H1 (cell line): Measurements from ENCODE around the gene LRRC3B. TPM values are rescaled to one million over a fixed set of nuclear protein-coding genes. Genes with fewer than 3 reads are reported as not detected.

Experiments
- CTCF ChIA-PET: fragments of 300-600 bp; sonication (Branson Sonifier 250); formaldehyde crosslinking; loops from one replicate; lab custom pipeline; 2021; ENCODE audit not compliant: partially characterized antibody; lab: Charles Lee
- POLR2A ChIA-PET: fragments of 300-600 bp; sonication (Branson Sonifier 250); formaldehyde crosslinking; loops from one replicate; lab custom pipeline; 2021; ENCODE audit warnings: inconsistent platforms; ENCODE audit not compliant: partially characterized antibody; lab: Charles Lee
- DNase-seq, 2 experiments: peaks; one replicate each; pipeline versions ENCODE4 v3.0.0 to v3.0.0-alpha.2; 2010 to 2022; ENCODE audit warnings: low spot score in 2 of 2, low read depth in 1 of 2, mixed read lengths in 1 of 2
- FAIRE-seq: peaks from 2 replicates; lab custom pipeline; 2011; peaks lifted over from hg19 to GRCh38; lab: Jason Lieb, UNC
- H2AFZ ChIP-seq: 2 replicates; pipeline ENCODE4 v1.8.1; 2012; ENCODE audit warnings: low read length, inconsistent platforms
- H2AK5ac ChIP-seq: 2 replicates; pipeline ENCODE4 v1.6.1; 2013; ENCODE audit warnings: low read depth, low read length
- H2BK120ac ChIP-seq: replicated peaks from 2 replicates; pipeline ENCODE3; 2013; ENCODE audit warnings: low read depth, low read length, inconsistent platforms
- H2BK12ac ChIP-seq: 2 replicates; pipeline ENCODE4 v1.6.1; 2013; ENCODE audit warnings: low read depth, low read length
- H2BK15ac ChIP-seq: 2 replicates; pipeline ENCODE4 v1.6.1; 2013; ENCODE audit warnings: low read length
- H2BK20ac ChIP-seq: 2 replicates; pipeline ENCODE4 v1.6.1; 2013; ENCODE audit warnings: low read length
- H2BK5ac ChIP-seq: 2 replicates; pipeline ENCODE4 v1.6.1; 2013; ENCODE audit warnings: low read depth, low read length
- H3K14ac ChIP-seq: 2 replicates; pipeline ENCODE4 v1.6.1; 2013; ENCODE audit warnings: inconsistent platforms; ENCODE audit not compliant: insufficient read length
- H3K18ac ChIP-seq: 2 replicates; pipeline ENCODE4 v1.6.1; 2013; ENCODE audit warnings: low read length; ENCODE audit errors: extremely low read depth
- H3K23ac ChIP-seq: 2 replicates; pipeline ENCODE4 v1.6.1; 2013; ENCODE audit warnings: inconsistent platforms; ENCODE audit not compliant: insufficient read length
- H3K23me2 ChIP-seq: 2 replicates; pipeline ENCODE4 v1.6.1; 2013; ENCODE audit warnings: low read depth, low read length
- H3K27ac ChIP-seq: 2 replicates; pipeline ENCODE4 v1.6.1; 2011; ENCODE audit warnings: low read depth, low read length, inconsistent platforms
- H3K27me3 ChIP-seq, 4 experiments: replicated peaks in 1 of 4; 1 replicate in 1 of 4; 2 replicates in 3 of 4; pipeline versions ENCODE4 v1.6.1 to v1.8.1; 2011 to 2013; ENCODE audit warnings: low read length in 3 of 4, mild to moderate bottlenecking in 3 of 4, inconsistent platforms in 2 of 4, mixed read lengths in 2 of 4, moderate library complexity in 1 of 4; ENCODE audit not compliant: control insufficient read depth in 3 of 4, insufficient read depth in 3 of 4; ENCODE audit errors: extremely low read depth in 1 of 4
- H3K36me3 ChIP-seq, 4 experiments: 2 replicates each; pipeline versions ENCODE4 v1.6.1 to v1.8.1; 2011 to 2013; ENCODE audit warnings: mild to moderate bottlenecking in 4 of 4, low read length in 3 of 4, moderate library complexity in 2 of 4, control low read depth in 1 of 4, inconsistent platforms in 1 of 4; ENCODE audit not compliant: insufficient read depth in 4 of 4, control insufficient read depth in 2 of 4
- H3K4ac ChIP-seq: replicated peaks from 2 replicates; pipeline ENCODE3; 2013; ENCODE audit warnings: low read length, low read depth, mixed read lengths, inconsistent platforms; ENCODE audit not compliant: insufficient read length
- H3K4me1 ChIP-seq, 4 experiments: replicated peaks in 1 of 4; 1 replicate in 1 of 4; 2 replicates in 3 of 4; pipeline versions ENCODE4 v1.6.1 to v1.8.1; 2011 to 2013; ENCODE audit warnings: low read length in 3 of 4, inconsistent platforms in 2 of 4, mixed read lengths in 1 of 4; ENCODE audit not compliant: insufficient read depth in 4 of 4, control insufficient read depth in 3 of 4
- H3K4me2 ChIP-seq, 2 experiments: 2 replicates each; pipeline versions ENCODE4 v1.6.1 to v1.8.1; 2011 to 2013; ENCODE audit warnings: low read depth in 2 of 2, low read length in 2 of 2, control low read depth in 1 of 2, inconsistent platforms in 1 of 2, mild to moderate bottlenecking in 1 of 2; ENCODE audit not compliant: insufficient read depth in 1 of 2
- H3K4me3 ChIP-seq, 4 experiments: fragments of 200-600, 300-600 bp in 1 of 4; sonication (generic), shearing (Covaris generic), sonication (Bioruptor Twin) in 1 of 4; 2 replicates each; pipeline versions ENCODE4 v1.5.1 to v1.8.1; 2011 to 2016; ENCODE audit warnings: low read length in 4 of 4, low read depth in 3 of 4, control low read depth in 2 of 4, inconsistent platforms in 2 of 4, mild to moderate bottlenecking in 2 of 4, mixed read lengths in 1 of 4, moderate library complexity in 1 of 4; ENCODE audit not compliant: insufficient read depth in 2 of 4; ENCODE audit errors: extremely low read depth in 1 of 4
- H3K56ac ChIP-seq: replicated peaks from 2 replicates; pipeline ENCODE3; 2013; ENCODE audit warnings: low read depth, mild to moderate bottlenecking, mixed read lengths, low read length, inconsistent platforms; ENCODE audit not compliant: insufficient read length
- H3K79me1 ChIP-seq: 2 replicates; pipeline ENCODE4 v1.6.1; 2013; ENCODE audit warnings: low read depth, low read length, control low read depth
- H3K79me2 ChIP-seq, 2 experiments: 2 replicates each; pipeline versions ENCODE4 v1.6.1 to v1.8.1; 2012 to 2013; ENCODE audit warnings: low read length in 2 of 2, mild to moderate bottlenecking in 2 of 2, inconsistent platforms in 1 of 2; ENCODE audit not compliant: insufficient read depth in 2 of 2, control insufficient read depth in 1 of 2
- H3K9ac ChIP-seq, 4 experiments: replicated peaks in 1 of 4; 1 replicate in 1 of 4; 2 replicates in 3 of 4; pipeline versions ENCODE4 v1.6.1 to v1.8.1; 2011 to 2013; ENCODE audit warnings: low read depth in 3 of 4, low read length in 3 of 4, control low read depth in 2 of 4, mild to moderate bottlenecking in 2 of 4, moderate library complexity in 2 of 4, inconsistent platforms in 1 of 4; ENCODE audit errors: extremely low read depth in 1 of 4
- H3K9me3 ChIP-seq, 2 experiments: 2 replicates each; pipeline versions ENCODE4 v1.6.1 to v1.8.1; 2012 to 2013; ENCODE audit warnings: mild to moderate bottlenecking in 2 of 2, moderate library complexity in 2 of 2, control low read depth in 1 of 2, inconsistent platforms in 1 of 2, low read depth in 1 of 2, low read length in 1 of 2, mixed read lengths in 1 of 2; ENCODE audit not compliant: insufficient read depth in 2 of 2
- H4K20me1 ChIP-seq, 2 experiments: replicated peaks in 1 of 2; 2 replicates each; pipeline versions ENCODE3 to v1.8.1; 2011 to 2013; ENCODE audit warnings: inconsistent platforms in 2 of 2, low read length in 2 of 2, mild to moderate bottlenecking in 1 of 2; ENCODE audit not compliant: insufficient read depth in 2 of 2, control insufficient read depth in 1 of 2
- H4K5ac ChIP-seq: 2 replicates; pipeline ENCODE4 v1.6.1; 2013; ENCODE audit warnings: low read length, low read depth, mixed read lengths, inconsistent platforms; ENCODE audit not compliant: insufficient read length
- H4K8ac ChIP-seq: 2 replicates; pipeline ENCODE4 v1.8.0; 2013; ENCODE audit warnings: mild to moderate bottlenecking, moderate library complexity, low read length, inconsistent platforms; ENCODE audit not compliant: insufficient read depth; ENCODE audit errors: extremely low read depth
- H4K91ac ChIP-seq: replicated peaks from 2 replicates; pipeline ENCODE3; 2013; ENCODE audit warnings: low read length, mixed read lengths, inconsistent platforms; ENCODE audit not compliant: insufficient read length
- ASH2L ChIP-seq: fragments of 200-600, 300-600 bp; sonication (generic); IDR thresholded peaks from one replicate; pipeline ENCODE4 v1.7.1; 2017; ENCODE audit warnings: low read length
- BACH1 ChIP-seq: IDR thresholded peaks from 2 replicates; pipeline ENCODE4 v1.6.1; 2012; ENCODE audit warnings: low read length, improper control_type of control experiment
- BCL11A ChIP-seq, 2 experiments: IDR thresholded peaks; one replicate each; pipeline ENCODE4 v1.6.1; 2011; ENCODE audit warnings: low read depth in 2 of 2, low read length in 2 of 2, mild to moderate bottlenecking in 2 of 2
- CTBP2 ChIP-seq: IDR thresholded peaks from 2 replicates; pipeline ENCODE4 v1.7.0; 2011; ENCODE audit warnings: borderline replicate concordance, mild to moderate bottlenecking, moderate library complexity, mixed read lengths, low read length; ENCODE audit not compliant: insufficient read depth, insufficient read length
- EGR1 ChIP-seq: IDR thresholded peaks from 2 replicates; pipeline ENCODE4 v1.6.1; 2011; ENCODE audit warnings: low read depth, low read length, borderline replicate concordance
- HDAC2 ChIP-seq, 2 experiments: fragments of 300-600 bp in 1 of 2; sonication (generic) in 1 of 2; IDR thresholded peaks; 2 replicates each; pipeline ENCODE4 v1.6.1; 2011 to 2012; ENCODE audit warnings: low read depth in 2 of 2, low read length in 2 of 2, mild to moderate bottlenecking in 2 of 2, moderate library complexity in 2 of 2, borderline replicate concordance in 1 of 2, inconsistent platforms in 1 of 2
- NRF1 ChIP-seq: IDR thresholded peaks from 2 replicates; pipeline ENCODE4 v1.6.1; 2011; ENCODE audit warnings: mild to moderate bottlenecking, low read depth, low read length, improper control_type of control experiment
- SIX5 ChIP-seq: IDR thresholded peaks from 2 replicates; pipeline ENCODE4 v1.6.1; 2011; ENCODE audit warnings: mild to moderate bottlenecking, low read depth, low read length
- TBP ChIP-seq: IDR thresholded peaks from 2 replicates; pipeline ENCODE4 v1.6.1; 2011; ENCODE audit warnings: low read depth, low read length, improper control_type of control experiment
- WGBS, 2 experiments: shearing (Covaris generic) in 1 of 2; methylation state at CpG; one replicate each; pipeline versions ENCODE4 v1.1.6 to v1.1.7; 2013 to 2015; ENCODE audit warnings: low lambda C conversion rate in 2 of 2, mixed read lengths in 2 of 2, inconsistent platforms in 1 of 2, low coverage in 1 of 2, missing lambda C conversion rate in 1 of 2; ENCODE audit not compliant: insufficient replicate concordance in 2 of 2, insufficient coverage in 1 of 2, insufficient read length in 1 of 2; ENCODE audit errors: extremely low coverage in 1 of 2, missing lambda C conversion rate in 1 of 2; 5-methylcytosine and 5-hydroxymethylcytosine counted together
- polyA plus RNA-seq, 7 experiments: library from polyadenylated mRNA; depleted of rRNA in 3 of 7; stranded (reverse) in 5 of 7; unstranded in 2 of 7; fragments of >200 nt in 5 of 7; fragments of 200-250 nt in 2 of 7; gene quantifications; 1 replicate in 5 of 7; 2 replicates in 1 of 7; 4 replicates in 1 of 7; pipeline versions ENCODE4 v1.2.1 to v1.2.3, GENCODE V29; 2011 to 2013; ENCODE audit warnings: missing spikeins in 2 of 7, mixed read lengths in 2 of 7
- total RNA-seq: library from RNA; stranded (reverse); fragmentation: NEBNext Ultra II Directional; extraction: Animal tissue kit (Norgen Biotek cat#: 25700); gene quantifications from 2 replicates; pipeline ENCODE4 v1.2.1, GENCODE V29; 2021
- TF ChIP-seq, protein P1 (sequence below): IDR thresholded peaks from 2 replicates; pipeline ENCODE4 v1.6.1; 2011; ENCODE audit warnings: low read depth, mild to moderate bottlenecking, low read length; ENCODE audit not compliant: insufficient read depth
- TF ChIP-seq, protein P2 (sequence below): IDR thresholded peaks from 2 replicates; pipeline ENCODE4 v1.6.1; 2011; ENCODE audit warnings: low read length, improper control_type of control experiment

The LRRC3B gene
- total and polyA plus RNA-seq, 2 of the 8 experiments (the other 6 are each of a cell fraction or from before 2014, with no cell fraction given): 1.6 to 3.1 TPM

DNA sequence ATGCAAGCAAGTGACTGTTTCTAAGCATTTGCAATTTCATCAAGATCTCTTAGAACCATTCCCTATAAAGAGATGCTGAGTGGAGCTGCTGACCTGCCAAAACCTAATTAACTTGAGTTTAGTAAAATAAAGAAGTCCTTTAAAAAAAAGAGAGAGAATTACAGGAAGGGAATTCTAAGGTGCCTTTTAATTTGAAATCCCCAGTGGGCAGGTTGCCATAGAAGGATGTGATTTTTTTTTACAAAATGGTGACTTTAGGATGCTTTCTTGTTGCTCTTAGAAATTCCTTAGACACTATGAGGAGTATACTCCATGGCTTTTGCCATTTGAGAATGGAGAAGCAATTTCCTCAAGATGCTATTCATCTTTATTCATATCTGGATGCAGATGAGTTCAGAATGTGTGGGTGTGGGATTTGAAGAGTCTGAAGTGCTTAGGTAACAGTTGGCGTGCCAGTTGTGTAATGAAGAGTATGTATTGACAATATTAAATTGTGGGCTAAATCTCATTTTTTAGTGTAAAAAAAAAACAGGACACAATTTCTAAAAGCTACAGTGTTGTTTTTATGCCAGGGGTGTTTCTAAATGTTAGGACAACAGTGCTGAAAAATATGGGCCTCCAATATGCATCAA lies 13.6 kb downstream of the LRRC3B start:
- no peaks in the 10 kb centered on the region for H3K4me1 ChIP-seq
- FAIRE-seq: no peak
- no peaks in the 10 kb centered on the region for H3K36me3 ChIP-seq
- ChIA-PET CTCF (interaction anchor here (0.6 kb wide), 1 partner anchor 14 kb away, joined by 4 read pairs; no protein-coding TSS in a partner anchor), POLR2A (interaction anchor here (1.6 kb wide), 1 partner anchor 14 kb away, joined by 3 read pairs; no protein-coding TSS in a partner anchor)
- no peak overlapping the region for H2AFZ ChIP-seq
- no peak overlapping the region for H3K9ac ChIP-seq
- peaks cover 18 to 19% (median 18%) of the 10 kb centered on the region in 4 experiments for H3K27me3 ChIP-seq
- no peak overlapping the region for H2BK15ac ChIP-seq
- H2BK12ac ChIP-seq: no peak overlapping the region
- H2BK120ac ChIP-seq: no peak overlapping the region
- no peak overlapping the region for H2AK5ac ChIP-seq
- no peak overlapping the region for H3K23ac ChIP-seq
- no peak overlapping the region for H3K56ac ChIP-seq
- no peak for DNase-seq
- H3K4me3 ChIP-seq: no peak overlapping the region
- no peak overlapping the region for H2BK5ac ChIP-seq
- no peak overlapping the region for H4K8ac ChIP-seq
- H3K79me2 ChIP-seq: no peaks in the 10 kb centered on the region
- no peak overlapping the region for H3K18ac ChIP-seq
- H3K27ac ChIP-seq: no peak overlapping the region
- no peaks in the 10 kb centered on the region for H3K23me2 ChIP-seq
- no peaks in the 10 kb centered on the region for H3K9me3 ChIP-seq
- H2BK20ac ChIP-seq: no peak overlapping the region
- H3K4ac ChIP-seq: no peak overlapping the region
- no peak overlapping the region for H4K5ac ChIP-seq
- no peak overlapping the region for H3K4me2 ChIP-seq
- no peaks in the 10 kb centered on the region for H3K79me1 ChIP-seq
- WGBS, 2 experiments: 85% methylated on average over 1 of the region's 1 CpG; no CpG with 5 or more reads in 1 of the 2 experiments
- H4K20me1 ChIP-seq: no peaks in the 10 kb centered on the region
- H4K91ac ChIP-seq: no peak overlapping the region
- H3K14ac ChIP-seq: no peak overlapping the region
- TF ChIP-seq HDAC2 (IDR thresholded peaks at IDR 0.05; ENCODE audit: borderline replicate concordance in 1 of 2, low read depth in 2 of 2, low read length in 2 of 2): no peak
- no peak for TF ChIP-seq EGR1
- no peak for TF ChIP-seq NRF1
- TF ChIP-seq CTBP2: no peak
- no peak for TF ChIP-seq BCL11A (IDR thresholded peaks at IDR 0.05; ENCODE audit: low read depth in 2 of 2, low read length in 2 of 2)
- TF ChIP-seq BACH1: no peak
- TF ChIP-seq, protein P1, sequence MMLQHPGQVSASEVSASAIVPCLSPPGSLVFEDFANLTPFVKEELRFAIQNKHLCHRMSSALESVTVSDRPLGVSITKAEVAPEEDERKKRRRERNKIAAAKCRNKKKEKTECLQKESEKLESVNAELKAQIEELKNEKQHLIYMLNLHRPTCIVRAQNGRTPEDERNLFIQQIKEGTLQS: no peak
- no peak for TF ChIP-seq SIX5
- no peak for TF ChIP-seq ASH2L
- TF ChIP-seq, protein P2, sequence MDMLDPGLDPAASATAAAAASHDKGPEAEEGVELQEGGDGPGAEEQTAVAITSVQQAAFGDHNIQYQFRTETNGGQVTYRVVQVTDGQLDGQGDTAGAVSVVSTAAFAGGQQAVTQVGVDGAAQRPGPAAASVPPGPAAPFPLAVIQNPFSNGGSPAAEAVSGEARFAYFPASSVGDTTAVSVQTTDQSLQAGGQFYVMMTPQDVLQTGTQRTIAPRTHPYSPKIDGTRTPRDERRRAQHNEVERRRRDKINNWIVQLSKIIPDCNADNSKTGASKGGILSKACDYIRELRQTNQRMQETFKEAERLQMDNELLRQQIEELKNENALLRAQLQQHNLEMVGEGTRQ: no peak
- TF ChIP-seq TBP: no peak
